Naive thymus-derived CD8-positive, alpha-beta T cell (primary cell): ENCODE results near the gene DYRK1A. TPM values are rescaled to one million over a fixed set of nuclear protein-coding genes. Genes with fewer than 3 reads are reported as not detected.
A peak's percentile ranks its signal among the peaks of the same experiment; 100 is the strongest.

Experiments used
- ATAC-seq, 2 donors: fragments of 150-1000 bp; cut with Tn5 transposase in 1 of 2; sonication (Bioruptor Pico), chemical (Tn5 transposase) in 1 of 2; 1 replicate in 1 of 2; 2 replicates in 1 of 2; pipeline ENCODE4 v1.10.0; 2021; ENCODE audit warnings: mild to moderate bottlenecking in 2 of 2, moderate library complexity in 2 of 2
- POLR2A ChIA-PET: fragments of 350-600 bp; sonication (Branson Sonifier 250); formaldehyde crosslinking; loops from one replicate; lab custom pipeline; 2021; ENCODE audit warnings: antibody characterized with exemption; lab: Charles Lee
- DNase-seq, 10 donors: peaks; one replicate each; pipeline versions ENCODE4 v3.0.0 to v3.0.0-alpha.2; 2020 to 2022
- H3K27ac Mint-ChIP-seq, 10 donors: one replicate each; pipeline ENCODE4 v1.8.0; 2020 to 2022; ENCODE audit warnings: mild to moderate bottlenecking in 10 of 10, mixed read lengths in 10 of 10, moderate library complexity in 4 of 10, inconsistent platforms in 1 of 10
- H3K27me3 Mint-ChIP-seq, 5 donors: one replicate each; pipeline ENCODE4 v1.8.0; 2021 to 2022; ENCODE audit warnings: mixed read lengths in 5 of 5
- H3K36me3 Mint-ChIP-seq, 3 donors: one replicate each; pipeline ENCODE4 v1.8.0; 2020 to 2022; ENCODE audit warnings: mixed read lengths in 3 of 3, mild to moderate bottlenecking in 2 of 3, inconsistent platforms in 1 of 3
- H3K4me1 Mint-ChIP-seq, 4 donors: one replicate each; pipeline ENCODE4 v1.8.0; 2021 to 2022; ENCODE audit warnings: mixed read lengths in 4 of 4
- H3K4me3 Mint-ChIP-seq, 10 donors: one replicate each; pipeline ENCODE4 v1.8.0; 2020 to 2022; ENCODE audit warnings: mild to moderate bottlenecking in 10 of 10, mixed read lengths in 10 of 10, moderate library complexity in 6 of 10, inconsistent platforms in 1 of 10
- H3K9me3 Mint-ChIP-seq, 9 donors: one replicate each; pipeline ENCODE4 v1.8.0; 2020 to 2022; ENCODE audit warnings: mixed read lengths in 9 of 9, mild to moderate bottlenecking in 3 of 9, inconsistent platforms in 1 of 9, moderate library complexity in 1 of 9
- polyA plus RNA-seq, 3 donors: library from polyadenylated mRNA; unstranded; fragments of 300-500 nt; fragmentation: Illumina TruSeq; gene quantifications; one replicate each; pipeline ENCODE4 v1.2.3, GENCODE V29; 2021
- total RNA-seq, 8 experiments: library from RNA in 2 of 8; stranded (reverse) in 2 of 8; gene quantifications; one replicate each; pipeline ENCODE4 v1.2.3 and lab custom pipeline; 2021 to 2026

DYRK1A gene
- total and polyA plus RNA-seq, 5 experiments from 2014 or later, result 1.8 to 146 (median 5.4) TPM

GRCh38 chr21:37527103-37527502, 160.5 kb downstream of the DYRK1A start:
- DNase-seq (no peak), ATAC-seq (no peak)
- peaks cover 0 to 7% (median 3%) of the 10 kb centered on the region in 5 donors for H3K27me3 Mint-ChIP-seq
- no peak overlapping the region for H3K4me3 Mint-ChIP-seq
- POLR2A ChIA-PET, result no interaction called here
- H3K36me3 Mint-ChIP-seq, result no peaks in the 10 kb centered on the region
- no peak overlapping the region for H3K27ac Mint-ChIP-seq
- no peaks in the 10 kb centered on the region for H3K9me3 Mint-ChIP-seq
- peaks cover 0 to 9% (median 3%) of the 10 kb centered on the region in 4 donors for H3K4me1 Mint-ChIP-seq

- Mint-ChIP-seq H3K27me3 (peaks cover 0 to 9% (median 3%) of the 10 kb centered on the region in 5 donors), H3K27ac (no peak overlapping the region), H3K36me3 (no peaks in the 10 kb centered on the region), H3K9me3 (no peaks in the 10 kb centered on the region), H3K4me1 (peaks cover 0 to 10% (median 1%) of the 10 kb centered on the region in 4 donors), H3K4me3 (no peak overlapping the region)
- DNase-seq (no peak), ATAC-seq (no peak)
- POLR2A ChIA-PET, result no interaction called here
These were observed 161.1 kb downstream of the DYRK1A start for GRCh38 chr21:37527716-37528115.

DNA sequence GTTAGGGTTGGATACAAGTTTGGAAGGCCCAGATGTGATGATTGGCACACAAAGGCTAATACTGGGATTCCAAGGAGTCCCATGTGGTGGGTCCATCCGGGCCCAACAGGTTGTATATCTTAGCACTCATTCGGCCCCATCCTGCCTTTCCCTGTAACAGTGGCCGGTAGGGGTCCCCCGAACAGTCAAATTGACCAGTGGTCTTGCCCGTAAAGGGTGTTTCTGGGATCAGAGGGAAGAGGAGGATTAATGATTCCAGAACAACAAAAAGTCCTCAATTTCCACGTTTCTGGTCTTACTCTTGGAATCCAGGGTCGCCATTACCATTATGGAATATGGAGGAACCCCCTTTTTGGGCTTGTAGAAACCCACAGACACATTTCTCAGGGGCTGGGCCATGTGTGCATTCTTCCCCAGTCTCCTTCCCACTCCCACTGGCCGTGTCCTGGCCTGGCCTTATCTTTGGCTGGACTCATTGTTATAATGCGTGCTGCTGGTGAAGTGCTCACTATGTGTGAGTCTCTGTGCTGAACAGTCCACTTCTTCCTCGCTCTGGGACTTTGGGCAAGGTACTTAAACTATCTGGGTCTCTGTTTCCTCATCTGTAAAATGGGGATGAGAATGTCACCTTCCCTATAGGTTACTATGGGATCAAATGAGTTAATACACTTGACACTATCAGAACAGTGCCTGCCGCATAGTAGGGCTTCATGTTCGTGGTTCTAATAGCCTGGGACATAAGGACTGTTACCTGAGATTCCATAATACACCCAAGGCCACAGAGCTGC, 161.8 kb downstream of the DYRK1A start:
- no peak overlapping the region for H3K27ac Mint-ChIP-seq
- POLR2A ChIA-PET, result no interaction called here
- peaks cover 0 to 9% (median 8%) of the 10 kb centered on the region in 5 donors for H3K27me3 Mint-ChIP-seq
- peaks cover 0 to 7% (median under 1%) of the 10 kb centered on the region in 4 donors for H3K4me1 Mint-ChIP-seq
- H3K4me3 Mint-ChIP-seq, result no peak overlapping the region
- no peaks in the 10 kb centered on the region for H3K9me3 Mint-ChIP-seq
- ATAC-seq, result no peak
- no peaks in the 10 kb centered on the region for H3K36me3 Mint-ChIP-seq
- DNase-seq, result no peak

- peaks cover 0 to 9% (median under 1%) of the 10 kb centered on the region in 4 donors for H3K4me1 Mint-ChIP-seq
- POLR2A ChIA-PET, result interaction anchor here (1.1 kb wide), 1 partner anchor 11 kb away, joined by 4 read pairs; no protein-coding TSS in a partner anchor
- H3K27me3 Mint-ChIP-seq, result peaks cover 8 to 21% (median 17%) of the 10 kb centered on the region in 5 donors
- ATAC-seq (no peak), DNase-seq (no peak)
- H3K9me3 Mint-ChIP-seq, result peaks cover 0 to 2% (median 0%) of the 10 kb centered on the region in 9 donors
- H3K4me3 Mint-ChIP-seq, result no peak overlapping the region
- no peaks in the 10 kb centered on the region for H3K36me3 Mint-ChIP-seq
- peak overlapping the region in 1 of 10 donors; percentile 80 for H3K27ac Mint-ChIP-seq
These were observed 163.1 kb downstream of the DYRK1A start for GRCh38 chr21:37529649-37530048.

DNA sequence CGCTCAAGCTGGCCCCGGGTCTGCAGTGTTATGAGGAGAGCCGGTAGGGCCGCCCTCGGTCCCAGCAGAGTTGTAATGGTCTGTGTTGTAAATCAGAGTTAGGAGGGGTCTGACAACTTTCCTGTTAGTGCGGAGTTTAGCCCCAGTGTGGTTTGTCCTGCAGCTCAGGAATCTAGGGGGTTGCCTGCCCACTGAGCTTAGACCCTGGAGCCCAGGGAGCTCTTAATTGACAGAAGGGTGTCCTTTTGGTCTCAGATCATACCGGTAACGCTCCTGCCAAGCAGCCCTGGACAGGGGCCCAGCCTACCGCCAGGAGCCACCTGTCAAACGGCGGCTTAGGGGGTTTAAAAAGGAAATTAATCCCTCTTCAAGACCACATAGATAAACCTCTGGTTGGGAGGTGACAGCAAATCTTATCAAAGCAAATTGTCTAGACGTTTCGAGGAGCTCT, 164.4 kb downstream of the DYRK1A start:
- Mint-ChIP-seq H3K4me3 (no peak overlapping the region), H3K36me3 (no peaks in the 10 kb centered on the region), H3K9me3 (peaks cover 0 to 4% (median 0%) of the 10 kb centered on the region in 9 donors), H3K4me1 (peaks cover 0 to 8% (median under 1%) of the 10 kb centered on the region in 4 donors), H3K27ac (peak overlapping the region in 1 of 10 donors; percentile 25), H3K27me3 (peaks cover 18 to 31% (median 25%) of the 10 kb centered on the region in 5 donors)
- ATAC-seq, result no peak
- no peak for DNase-seq
- POLR2A ChIA-PET, result interaction anchor here (0.6 kb wide), 1 partner anchor 74 kb away, joined by 3 read pairs; no protein-coding TSS in a partner anchor

DNA sequence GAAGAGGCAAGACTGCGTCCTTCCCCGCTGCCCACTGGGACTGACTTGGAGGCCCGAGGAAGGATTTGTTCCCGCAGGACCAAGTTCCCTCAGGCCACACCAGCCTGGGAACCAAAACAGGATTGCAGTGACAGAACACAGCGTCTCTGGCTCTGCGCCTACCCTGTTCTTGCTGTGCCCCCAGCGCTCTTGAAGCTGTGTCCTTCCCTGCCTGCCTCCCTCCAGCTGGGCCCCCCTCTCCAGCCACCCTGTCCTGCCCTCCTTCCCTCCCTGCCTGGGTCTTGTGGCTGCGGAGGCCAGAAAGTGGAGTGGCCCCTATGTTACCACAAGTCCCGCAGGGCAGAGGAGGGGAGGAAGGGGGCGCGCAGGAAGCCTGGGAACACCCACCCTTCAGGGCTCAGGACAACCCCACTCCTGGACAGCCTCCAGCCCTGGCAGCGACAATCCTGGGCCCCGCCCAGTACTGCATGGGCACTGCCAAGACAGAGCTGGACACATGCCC, 164.9 kb downstream of the DYRK1A start:
- peaks cover 0 to 3% (median 2%) of the 10 kb centered on the region in 3 donors for H3K36me3 Mint-ChIP-seq
- POLR2A ChIA-PET, result interaction anchor here (0.6 kb wide), 1 partner anchor 74 kb away, joined by 3 read pairs; no protein-coding TSS in a partner anchor
- peaks cover 20 to 37% (median 31%) of the 10 kb centered on the region in 5 donors for H3K27me3 Mint-ChIP-seq
- no peak for ATAC-seq
- no peak overlapping the region for H3K27ac Mint-ChIP-seq
- peaks cover 0 to 8% (median under 1%) of the 10 kb centered on the region in 4 donors for H3K4me1 Mint-ChIP-seq
- H3K9me3 Mint-ChIP-seq, result peaks cover 0 to 5% (median 2%) of the 10 kb centered on the region in 9 donors
- no peak overlapping the region for H3K4me3 Mint-ChIP-seq
- no peak for DNase-seq

DNA sequence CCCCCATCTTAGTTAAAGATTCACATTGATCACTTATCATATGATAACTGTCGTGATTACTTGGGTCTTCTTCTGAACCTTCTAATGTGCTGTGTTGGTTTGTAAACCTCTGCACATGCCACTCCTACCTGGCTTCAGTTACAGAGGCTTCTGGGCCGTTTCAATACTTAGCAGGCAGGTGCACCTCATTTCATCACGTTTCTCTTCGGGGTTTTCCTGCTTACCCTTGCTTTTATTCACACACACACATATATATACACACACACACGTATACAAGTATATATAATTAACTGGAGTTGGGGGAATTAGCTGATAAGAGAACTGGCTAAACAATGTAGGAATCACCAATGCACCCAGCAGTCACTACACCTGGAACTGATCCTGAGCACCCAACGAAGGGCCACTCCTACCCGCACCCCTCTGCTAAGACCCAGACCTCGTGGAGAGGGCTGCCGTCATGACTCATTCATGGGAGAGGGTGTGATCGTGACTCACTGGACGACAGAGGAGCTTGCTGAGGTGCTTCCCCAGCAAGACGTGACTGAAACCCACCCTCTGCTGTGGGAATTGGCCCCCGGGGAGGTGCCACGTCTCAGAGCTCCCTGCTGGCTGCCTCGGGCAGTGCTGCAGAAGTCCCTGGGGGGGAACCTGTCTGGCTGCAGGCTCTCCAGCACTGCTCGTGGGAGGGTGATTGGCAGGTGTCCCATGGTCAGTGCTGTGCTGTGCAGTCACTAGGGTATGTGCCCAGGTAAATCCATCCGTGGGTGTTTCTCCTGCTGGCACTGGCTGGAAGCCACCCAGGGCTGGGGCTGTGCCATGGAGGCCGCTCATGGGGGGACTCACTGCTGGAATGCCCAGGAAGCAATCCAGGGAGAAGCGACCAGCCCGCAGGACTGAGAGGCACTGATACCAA, 166.6 kb downstream of the DYRK1A start:
- Mint-ChIP-seq H3K27ac (peak overlapping the region in 1 of 10 donors; percentile 24), H3K9me3 (peaks cover 0 to 14% (median 7%) of the 10 kb centered on the region in 9 donors), H3K4me1 (peaks cover 0 to 8% (median under 1%) of the 10 kb centered on the region in 4 donors), H3K36me3 (peaks cover 0 to 8% (median 8%) of the 10 kb centered on the region in 3 donors), H3K4me3 (no peak overlapping the region), H3K27me3 (peaks cover 27 to 46% (median 39%) of the 10 kb centered on the region in 5 donors)
- ATAC-seq (no peak), DNase-seq (no peak)
- POLR2A ChIA-PET, result no interaction called here

GRCh38 chr21:37534431-37534830, 167.9 kb downstream of the DYRK1A start:
- H3K27me3 Mint-ChIP-seq, result peaks cover 32 to 51% (median 46%) of the 10 kb centered on the region in 5 donors

GRCh38 chr21:37535130-37535529, 168.6 kb downstream of the DYRK1A start:
- Mint-ChIP-seq H3K4me3 (no peak overlapping the region), H3K36me3 (peaks cover 0 to 14% (median 8%) of the 10 kb centered on the region in 3 donors), H3K9me3 (peaks cover 0 to 14% (median 7%) of the 10 kb centered on the region in 9 donors), H3K27me3 (peaks cover 32 to 52% (median 46%) of the 10 kb centered on the region in 5 donors), H3K4me1 (peaks cover 0 to 4% (median 0%) of the 10 kb centered on the region in 4 donors), H3K27ac (no peak overlapping the region)
- POLR2A ChIA-PET, result no interaction called here
- no peak for DNase-seq
- no peak for ATAC-seq

More at GRCh38 chr21:37534431-37534830, 167.9 kb downstream of the DYRK1A start:
- Mint-ChIP-seq H3K4me1 (peaks cover 0 to 8% (median under 1%) of the 10 kb centered on the region in 4 donors), H3K36me3 (peaks cover 0 to 14% (median 8%) of the 10 kb centered on the region in 3 donors), H3K27ac (no peak overlapping the region), H3K4me3 (no peak overlapping the region), H3K9me3 (peaks cover 0 to 14% (median 7%) of the 10 kb centered on the region in 9 donors)
- ATAC-seq (no peak), DNase-seq (no peak)
- POLR2A ChIA-PET, result no interaction called here

- H3K9me3 Mint-ChIP-seq, result peaks cover 0 to 14% (median 7%) of the 10 kb centered on the region in 9 donors
- no peak overlapping the region for H3K4me3 Mint-ChIP-seq
- peaks cover 0 to 4% (median 0%) of the 10 kb centered on the region in 4 donors for H3K4me1 Mint-ChIP-seq
- DNase-seq (no peak), ATAC-seq (no peak)
- H3K27me3 Mint-ChIP-seq, result peaks cover 29 to 49% (median 43%) of the 10 kb centered on the region in 5 donors
- no peak overlapping the region for H3K27ac Mint-ChIP-seq
- H3K36me3 Mint-ChIP-seq, result peaks cover 0 to 14% (median 8%) of the 10 kb centered on the region in 3 donors
- POLR2A ChIA-PET, result no interaction called here
These were observed 169.1 kb downstream of the DYRK1A start for GRCh38 chr21:37535672-37536071.

- H3K27me3 Mint-ChIP-seq, result peaks cover 35 to 55% (median 50%) of the 10 kb centered on the region in 5 donors
- DNase-seq, result no peak
- no peak for ATAC-seq
- peaks cover 2 to 16% (median 10%) of the 10 kb centered on the region in 9 donors for H3K9me3 Mint-ChIP-seq
- peaks cover 0 to 23% (median 11%) of the 10 kb centered on the region in 3 donors for H3K36me3 Mint-ChIP-seq
- H3K4me1 Mint-ChIP-seq, result peaks cover 0 to 4% (median 0%) of the 10 kb centered on the region in 4 donors
- POLR2A ChIA-PET, result no interaction called here
- no peak overlapping the region for H3K27ac Mint-ChIP-seq
- H3K4me3 Mint-ChIP-seq, result no peak overlapping the region
These were observed 170.2 kb downstream of the DYRK1A start for GRCh38 chr21:37536616-37537278.
